Gastrocnemius medialis (tissue), 4 donors: ENCODE data around the gene CFAP45. TPM values are rescaled to one million over a fixed set of nuclear protein-coding genes. Genes with fewer than 3 reads are reported as not detected.

Source experiments
- ATAC-seq, 2 donors: fragments of 150-250 bp; one replicate each; pipeline ENCODE4 v1.9.1; 2016
- DNase-seq, 2 donors: peaks; one replicate each; pipeline ENCODE4 v3.0.0-alpha.2; 2019
- H3K27ac ChIP-seq, 4 donors: fragments of 200-600 bp; sonication (generic); 1 replicate in 1 of 4; 2 replicates in 3 of 4; pipeline ENCODE4 v1.5.1; 2016 to 2018; ENCODE audit warnings: mild to moderate bottlenecking in 2 of 4, moderate library complexity in 1 of 4
- H3K27me3 ChIP-seq, 3 donors: fragments of 200-600 bp; sonication (generic) in 2 of 3; 1 replicate in 1 of 3; 2 replicates in 2 of 3; pipeline versions ENCODE4 v1.5.1 to v1.6.0; 2016 to 2019; ENCODE audit warnings: mild to moderate bottlenecking in 1 of 3, moderate library complexity in 1 of 3
- H3K36me3 ChIP-seq, 2 donors: fragments of 200-600 bp; sonication (generic) in 1 of 2; one replicate each; pipeline ENCODE4 v1.5.1; 2017 to 2018
- H3K4me1 ChIP-seq, 2 donors: fragments of 200-600 bp; sonication (generic) in 1 of 2; one replicate each; pipeline ENCODE4 v1.5.1; 2016 to 2017; ENCODE audit warnings: mild to moderate bottlenecking in 2 of 2
- H3K4me3 ChIP-seq, 4 donors: fragments of 200-600 bp; sonication (generic) in 3 of 4; 1 replicate in 1 of 4; 2 replicates in 3 of 4; pipeline ENCODE4 v1.5.1; 2016 to 2019; ENCODE audit warnings: mild to moderate bottlenecking in 2 of 4
- H3K9me3 ChIP-seq, 3 donors: fragments of 200-600 bp; sonication (generic) in 2 of 3; 1 replicate in 1 of 3; 2 replicates in 2 of 3; pipeline ENCODE4 v1.5.1; 2016 to 2019
- POLR2A ChIP-seq, 2 donors: fragments of 450-650 bp; IDR thresholded peaks; one replicate each; pipeline ENCODE4 v1.6.1; 2017; ENCODE audit warnings: antibody characterized with exemption in 2 of 2, mild to moderate bottlenecking in 2 of 2, moderate library complexity in 2 of 2
- in situ Hi-C, 4 donors: fragments of 200-750 bp; cut with MboI; loops; one replicate each; pipeline versions ENCODE4 v1.15.0 to v1.8.0; 2017; ENCODE audit warnings: low sequenced_read_pairs in 4 of 4
- intact Hi-C: fragments of 100-400 bp; cut with DNase I; formaldehyde crosslinking; loops from one replicate; pipeline ENCODE4 v1.15.1; 2023; ENCODE audit warnings: low total_unique reads
- total RNA-seq, 4 donors: library from RNA; depleted of rRNA; stranded (reverse); fragments of >200 nt; gene quantifications; one replicate each; pipeline versions ENCODE4 v1.1.0 to v1.2.3, GENCODE V29; 2016
- TF ChIP-seq, protein P1 (sequence below), 5 experiments: fragments of 450-650 bp in 3 of 5; fragments of 200-600 bp in 2 of 5; sonication (generic) in 2 of 5; IDR thresholded peaks in 4 of 5; conservative IDR thresholded peaks in 1 of 5; 1 replicate in 4 of 5; 2 replicates in 1 of 5; pipeline ENCODE4 v1.5.1; 2016 to 2019; ENCODE audit warnings: antibody characterized with exemption in 5 of 5, mild to moderate bottlenecking in 3 of 5, moderate library complexity in 3 of 5

The CFAP45 gene
- total RNA-seq, 4 donors from 2014 or later: not detected

DNA sequence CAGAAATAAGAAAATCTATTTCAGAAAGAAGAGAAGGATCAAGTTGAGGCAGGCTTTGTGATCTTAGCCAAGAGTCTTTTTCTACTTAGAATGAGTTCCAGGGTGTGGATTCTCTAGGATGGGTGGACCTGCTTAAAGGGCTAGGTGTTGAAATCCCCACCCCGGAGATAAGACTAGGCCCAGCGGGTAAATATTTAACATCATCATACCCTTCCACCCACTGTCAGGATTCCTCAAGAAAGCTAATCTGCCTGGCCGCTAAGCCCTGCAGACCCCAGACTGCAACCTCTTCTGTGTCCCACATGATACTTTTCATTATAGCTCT, 39.7 kb upstream of the CFAP45 start:
- Histone ChIP-seq H3K27ac (no peak overlapping the region), H3K9me3 (no peaks in the 10 kb centered on the region), H3K4me1 (no peaks in the 10 kb centered on the region), H3K36me3 (no peaks in the 10 kb centered on the region), H3K4me3 (no peak overlapping the region), H3K27me3 (peaks cover 18 to 20% (median 18%) of the 10 kb centered on the region in 3 donors)
- TF ChIP-seq, protein P1, sequence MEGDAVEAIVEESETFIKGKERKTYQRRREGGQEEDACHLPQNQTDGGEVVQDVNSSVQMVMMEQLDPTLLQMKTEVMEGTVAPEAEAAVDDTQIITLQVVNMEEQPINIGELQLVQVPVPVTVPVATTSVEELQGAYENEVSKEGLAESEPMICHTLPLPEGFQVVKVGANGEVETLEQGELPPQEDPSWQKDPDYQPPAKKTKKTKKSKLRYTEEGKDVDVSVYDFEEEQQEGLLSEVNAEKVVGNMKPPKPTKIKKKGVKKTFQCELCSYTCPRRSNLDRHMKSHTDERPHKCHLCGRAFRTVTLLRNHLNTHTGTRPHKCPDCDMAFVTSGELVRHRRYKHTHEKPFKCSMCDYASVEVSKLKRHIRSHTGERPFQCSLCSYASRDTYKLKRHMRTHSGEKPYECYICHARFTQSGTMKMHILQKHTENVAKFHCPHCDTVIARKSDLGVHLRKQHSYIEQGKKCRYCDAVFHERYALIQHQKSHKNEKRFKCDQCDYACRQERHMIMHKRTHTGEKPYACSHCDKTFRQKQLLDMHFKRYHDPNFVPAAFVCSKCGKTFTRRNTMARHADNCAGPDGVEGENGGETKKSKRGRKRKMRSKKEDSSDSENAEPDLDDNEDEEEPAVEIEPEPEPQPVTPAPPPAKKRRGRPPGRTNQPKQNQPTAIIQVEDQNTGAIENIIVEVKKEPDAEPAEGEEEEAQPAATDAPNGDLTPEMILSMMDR (IDR thresholded peaks at IDR 0.05 in 4 of 5, conservative IDR thresholded peaks at IDR 0.05 in 1 of 5): no peak
- TF ChIP-seq POLR2A (IDR thresholded peaks at IDR 0.05): no peak
- in situ Hi-C loops (loop anchor here (5.0 to 10.0 kb wide), 2 partner anchors 65 to 68 kb away; no protein-coding TSS in a partner anchor), intact Hi-C loops (loop anchor here (5.0 kb wide), 1 partner anchor 157 kb away; the partner anchor contains the start of gene DUSP23)
- no peak for ATAC-seq
- DNase-seq: no peak

DNA sequence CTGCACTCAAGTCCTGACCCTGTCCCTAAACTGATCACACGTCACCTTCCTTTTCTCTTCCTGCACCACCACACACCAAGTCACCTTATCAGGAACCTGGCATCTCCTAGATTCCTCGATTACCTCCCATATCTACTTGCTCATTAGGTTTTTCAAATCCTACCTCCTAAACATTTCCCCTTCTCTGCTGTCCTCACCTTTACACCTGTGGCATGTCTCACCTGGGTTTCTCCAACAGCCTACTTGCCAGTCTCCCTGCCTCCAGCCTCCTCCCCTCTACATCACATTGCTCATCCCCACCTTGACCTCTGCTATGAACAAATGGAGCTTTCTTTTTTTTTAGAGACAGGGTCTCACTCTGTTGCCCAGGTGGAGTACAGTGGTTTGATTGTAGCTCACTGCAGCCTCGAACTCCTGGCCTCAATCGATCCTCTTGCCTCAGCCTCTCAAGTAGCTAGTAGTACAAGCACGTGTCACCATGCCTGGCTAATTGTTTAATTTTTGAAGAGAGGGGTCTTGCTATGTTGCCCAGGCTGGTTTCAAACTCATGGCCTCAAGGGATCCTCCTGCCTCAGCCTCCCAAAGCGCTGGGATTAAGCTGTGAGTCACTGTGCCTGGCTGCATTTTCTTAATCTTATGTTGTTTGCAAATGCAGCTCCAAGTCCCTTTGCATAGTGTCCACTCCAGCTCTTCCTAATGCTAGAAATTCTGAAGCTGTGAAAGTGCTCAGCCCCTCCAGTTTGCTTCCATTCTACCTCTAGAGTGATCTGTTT, 39.1 kb upstream of the CFAP45 start:
- TF ChIP-seq, protein P1 (IDR thresholded peaks at IDR 0.05 in 4 of 5, conservative IDR thresholded peaks at IDR 0.05 in 1 of 5): no peak
- no peak for TF ChIP-seq POLR2A (IDR thresholded peaks at IDR 0.05)
- Histone ChIP-seq H3K27ac (no peak overlapping the region), H3K4me3 (no peak overlapping the region), H3K27me3 (peaks cover 13 to 16% (median 15%) of the 10 kb centered on the region in 3 donors), H3K4me1 (no peaks in the 10 kb centered on the region), H3K36me3 (no peaks in the 10 kb centered on the region), H3K9me3 (no peaks in the 10 kb centered on the region)
- intact Hi-C loops (loop anchor here (5.0 kb wide), 1 partner anchor 157 kb away; the partner anchor contains the start of gene DUSP23), in situ Hi-C loops (loop anchor here in 3 of 4 donors (5.0 to 10.0 kb wide), 2 partner anchors 66 to 68 kb away; no protein-coding TSS in a partner anchor)
- ATAC-seq (no peak), DNase-seq (no peak)

DNA sequence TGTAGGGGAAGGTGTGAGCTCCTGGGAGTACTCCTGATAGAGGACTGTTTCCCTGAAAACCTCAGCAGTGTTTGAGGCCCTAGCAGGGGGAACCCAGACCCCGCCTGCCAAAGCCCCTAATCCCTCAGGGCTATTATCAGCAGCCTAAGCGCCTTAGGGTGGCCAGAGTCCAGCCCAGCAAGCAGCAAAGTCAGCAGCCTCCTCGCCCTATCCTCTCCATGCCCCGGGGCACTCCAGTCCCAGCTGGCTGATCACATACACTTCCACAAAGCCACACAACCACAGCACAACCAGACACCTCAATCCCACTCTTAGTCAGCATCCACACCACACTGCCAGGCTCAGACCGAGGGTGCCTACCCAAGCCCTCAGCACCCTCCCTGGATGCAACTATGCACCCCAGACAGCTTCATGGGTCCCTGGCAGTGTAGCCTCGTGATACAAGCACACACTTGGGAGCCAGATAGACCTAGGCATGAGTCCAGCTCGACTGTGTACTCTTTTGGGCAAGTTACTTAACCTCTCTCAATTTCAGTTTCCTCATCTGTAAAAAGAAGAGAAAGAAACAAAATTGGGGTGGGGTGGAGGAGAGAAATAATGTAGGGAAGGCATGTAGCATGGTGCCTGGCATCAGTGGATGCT, 38.4 kb upstream of the CFAP45 start:
- H3K36me3 ChIP-seq: no peaks in the 10 kb centered on the region
- H3K9me3 ChIP-seq: no peaks in the 10 kb centered on the region
- no peak for DNase-seq
- no peak for ATAC-seq
- H3K27me3 ChIP-seq: peaks cover 7 to 13% (median 9%) of the 10 kb centered on the region in 3 donors
- H3K27ac ChIP-seq: no peak overlapping the region
- intact Hi-C loops: loop anchor here (5.0 kb wide), 1 partner anchor 156 kb away; the partner anchor contains the start of gene DUSP23
- H3K4me3 ChIP-seq: no peak overlapping the region
- no peaks in the 10 kb centered on the region for H3K4me1 ChIP-seq
- in situ Hi-C loops: loop anchor here in 3 of 4 donors (5.0 to 10.0 kb wide), 2 partner anchors 66 to 69 kb away; no protein-coding TSS in a partner anchor
- no peak for TF ChIP-seq POLR2A (IDR thresholded peaks at IDR 0.05)
- TF ChIP-seq, protein P1 (IDR thresholded peaks at IDR 0.05 in 4 of 5, conservative IDR thresholded peaks at IDR 0.05 in 1 of 5): no peak

DNA sequence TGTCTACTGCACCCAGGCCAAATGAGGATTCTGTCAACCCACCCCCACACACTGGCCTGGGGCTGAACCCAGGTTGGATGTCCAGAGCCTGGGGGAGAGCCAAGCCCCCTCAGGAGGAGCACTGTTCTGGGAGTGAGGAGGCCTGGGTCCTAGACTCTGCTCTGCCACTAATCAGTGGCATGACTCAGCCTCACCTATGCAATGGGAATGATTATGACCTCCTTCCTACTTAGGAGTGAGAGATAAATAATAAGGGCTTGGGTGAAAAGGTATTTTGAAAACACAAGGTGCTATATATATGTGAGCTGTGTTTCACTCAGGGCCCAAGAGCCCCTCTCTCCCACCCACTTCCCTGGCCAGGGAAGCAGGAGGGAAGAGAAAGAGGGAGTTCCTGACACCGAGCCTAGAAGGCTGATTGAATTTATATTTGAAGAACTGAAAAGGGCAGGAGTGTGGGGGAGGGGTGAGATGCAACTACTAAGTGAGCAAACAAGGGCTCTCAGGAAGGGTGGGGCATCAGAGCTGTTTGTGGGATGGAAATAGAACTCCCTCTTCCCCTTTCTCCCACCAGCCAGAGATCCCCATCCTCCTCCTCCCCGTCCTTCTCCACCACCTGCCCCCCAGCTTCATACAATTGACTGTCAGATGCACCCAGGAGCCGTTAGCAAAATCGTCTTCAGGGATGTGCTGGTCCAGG, 37.2 kb upstream of the CFAP45 start:
- no peak overlapping the region for H3K27ac ChIP-seq
- DNase-seq (no peak), ATAC-seq (no peak)
- TF ChIP-seq POLR2A (IDR thresholded peaks at IDR 0.05): no peak
- TF ChIP-seq, protein P1 (IDR thresholded peaks at IDR 0.05 in 4 of 5, conservative IDR thresholded peaks at IDR 0.05 in 1 of 5): no peak
- H3K27me3 ChIP-seq: peaks cover 0 to 2% (median 1%) of the 10 kb centered on the region in 3 donors
- no peaks in the 10 kb centered on the region for H3K9me3 ChIP-seq
- no peaks in the 10 kb centered on the region for H3K4me1 ChIP-seq
- no peaks in the 10 kb centered on the region for H3K36me3 ChIP-seq
- intact Hi-C loops (loop anchor here (5.0 kb wide), 1 partner anchor 155 kb away; the partner anchor contains the start of gene DUSP23), in situ Hi-C loops (loop anchor here in 3 of 4 donors (5.0 to 10.0 kb wide), 2 partner anchors 68 to 70 kb away; no protein-coding TSS in a partner anchor)
- H3K4me3 ChIP-seq: no peak overlapping the region
